ENCODE measurements around the gene TAS2R3.

Gene TAS2R3, protein sequence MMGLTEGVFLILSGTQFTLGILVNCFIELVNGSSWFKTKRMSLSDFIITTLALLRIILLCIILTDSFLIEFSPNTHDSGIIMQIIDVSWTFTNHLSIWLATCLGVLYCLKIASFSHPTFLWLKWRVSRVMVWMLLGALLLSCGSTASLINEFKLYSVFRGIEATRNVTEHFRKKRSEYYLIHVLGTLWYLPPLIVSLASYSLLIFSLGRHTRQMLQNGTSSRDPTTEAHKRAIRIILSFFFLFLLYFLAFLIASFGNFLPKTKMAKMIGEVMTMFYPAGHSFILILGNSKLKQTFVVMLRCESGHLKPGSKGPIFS

DNA sequence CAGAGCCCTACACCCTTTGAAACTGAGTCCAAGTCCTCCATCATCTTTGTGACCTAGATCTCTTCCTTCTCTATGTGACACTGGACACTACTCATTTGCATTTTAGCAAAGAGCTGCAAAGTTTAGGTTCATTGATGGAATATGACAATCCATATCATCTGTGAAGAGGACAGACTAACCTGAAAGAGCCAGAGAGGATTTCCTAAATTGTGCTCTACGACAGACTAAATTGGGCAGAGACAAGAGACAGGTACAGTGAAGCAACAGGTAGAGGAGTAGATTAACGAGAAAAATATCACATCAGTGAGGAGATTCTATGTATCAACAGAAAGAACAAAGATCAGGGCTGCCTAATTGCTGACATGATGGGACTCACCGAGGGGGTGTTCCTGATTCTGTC lies at the start of gene TAS2R3:
Gene TAS2R3 (plus strand): TSS at position 301 of the 400 bp plus-strand sequence. CDS start 62 bp downstream, at position 363.
- CTCF ChIA-PET, result no interaction called here
- H3K27ac ChIP-seq, result no peak within 1 kb of the TSS
- DNase-seq (ENCODE audit: low spot score), result no peak
- POLR2A ChIA-PET (ENCODE audit: low non-redundant PET), result no interaction called here
- TF ChIP-seq, protein P1, sequence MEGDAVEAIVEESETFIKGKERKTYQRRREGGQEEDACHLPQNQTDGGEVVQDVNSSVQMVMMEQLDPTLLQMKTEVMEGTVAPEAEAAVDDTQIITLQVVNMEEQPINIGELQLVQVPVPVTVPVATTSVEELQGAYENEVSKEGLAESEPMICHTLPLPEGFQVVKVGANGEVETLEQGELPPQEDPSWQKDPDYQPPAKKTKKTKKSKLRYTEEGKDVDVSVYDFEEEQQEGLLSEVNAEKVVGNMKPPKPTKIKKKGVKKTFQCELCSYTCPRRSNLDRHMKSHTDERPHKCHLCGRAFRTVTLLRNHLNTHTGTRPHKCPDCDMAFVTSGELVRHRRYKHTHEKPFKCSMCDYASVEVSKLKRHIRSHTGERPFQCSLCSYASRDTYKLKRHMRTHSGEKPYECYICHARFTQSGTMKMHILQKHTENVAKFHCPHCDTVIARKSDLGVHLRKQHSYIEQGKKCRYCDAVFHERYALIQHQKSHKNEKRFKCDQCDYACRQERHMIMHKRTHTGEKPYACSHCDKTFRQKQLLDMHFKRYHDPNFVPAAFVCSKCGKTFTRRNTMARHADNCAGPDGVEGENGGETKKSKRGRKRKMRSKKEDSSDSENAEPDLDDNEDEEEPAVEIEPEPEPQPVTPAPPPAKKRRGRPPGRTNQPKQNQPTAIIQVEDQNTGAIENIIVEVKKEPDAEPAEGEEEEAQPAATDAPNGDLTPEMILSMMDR (conservative IDR thresholded peaks at IDR 0.05; ENCODE audit: low read depth), result no peak

DNA sequence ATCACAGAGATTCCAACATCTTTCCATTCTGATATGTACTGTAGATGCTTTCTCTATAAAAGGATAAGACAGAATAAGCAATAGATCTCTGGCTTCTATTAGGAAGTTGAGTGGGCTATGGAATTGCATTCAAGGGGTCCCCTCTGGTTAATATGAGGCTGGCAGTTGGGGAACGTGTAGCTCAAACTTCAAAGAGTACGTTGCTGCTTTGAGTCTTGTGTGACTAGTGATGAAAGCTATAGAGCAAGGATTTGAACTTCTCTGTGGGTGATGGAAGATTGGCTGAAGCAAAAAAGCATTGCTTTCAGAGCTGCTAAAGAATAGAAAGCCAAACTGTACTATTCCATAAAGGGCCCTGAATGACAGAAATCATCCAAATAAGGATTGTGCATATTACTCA lies 49.3 kb upstream of the TAS2R3 start:
- ChIA-PET POLR2A (ENCODE audit: low non-redundant PET) (no interaction called here), CTCF (no interaction called here)

DNA sequence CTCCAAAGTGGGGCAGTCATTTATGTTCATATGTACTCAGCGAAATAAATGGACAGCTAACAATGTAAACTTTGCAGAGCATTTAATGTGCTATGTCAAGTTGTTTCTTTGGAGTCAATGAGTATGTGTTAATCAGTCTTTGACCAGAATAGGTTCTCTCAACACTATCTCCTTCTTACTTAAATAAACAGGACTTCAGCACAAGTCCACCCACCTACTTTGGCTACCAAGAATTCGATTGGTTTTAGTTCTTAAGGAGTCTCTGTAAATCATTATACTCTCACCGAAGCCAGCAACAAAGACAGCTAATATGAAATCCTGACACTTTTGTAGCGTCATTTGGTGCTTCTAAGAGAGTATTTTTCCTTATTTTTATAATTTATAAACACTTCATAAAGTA lies 48.9 kb upstream of the TAS2R3 start:
- no peak overlapping the region for H3K27ac ChIP-seq
- POLR2A ChIA-PET (ENCODE audit: low non-redundant PET), result no interaction called here
- no peak for DNase-seq (ENCODE audit: low spot score)
- CTCF ChIA-PET, result no interaction called here
- TF ChIP-seq, protein P1 (conservative IDR thresholded peaks at IDR 0.05; ENCODE audit: low read depth), result no peak

More for the DNA sequence above, 49.3 kb upstream of the TAS2R3 start:
- H3K27ac ChIP-seq, result no peak overlapping the region
- TF ChIP-seq, protein P1 (conservative IDR thresholded peaks at IDR 0.05; ENCODE audit: low read depth), result no peak
- no peak for DNase-seq (ENCODE audit: low spot score)

DNA sequence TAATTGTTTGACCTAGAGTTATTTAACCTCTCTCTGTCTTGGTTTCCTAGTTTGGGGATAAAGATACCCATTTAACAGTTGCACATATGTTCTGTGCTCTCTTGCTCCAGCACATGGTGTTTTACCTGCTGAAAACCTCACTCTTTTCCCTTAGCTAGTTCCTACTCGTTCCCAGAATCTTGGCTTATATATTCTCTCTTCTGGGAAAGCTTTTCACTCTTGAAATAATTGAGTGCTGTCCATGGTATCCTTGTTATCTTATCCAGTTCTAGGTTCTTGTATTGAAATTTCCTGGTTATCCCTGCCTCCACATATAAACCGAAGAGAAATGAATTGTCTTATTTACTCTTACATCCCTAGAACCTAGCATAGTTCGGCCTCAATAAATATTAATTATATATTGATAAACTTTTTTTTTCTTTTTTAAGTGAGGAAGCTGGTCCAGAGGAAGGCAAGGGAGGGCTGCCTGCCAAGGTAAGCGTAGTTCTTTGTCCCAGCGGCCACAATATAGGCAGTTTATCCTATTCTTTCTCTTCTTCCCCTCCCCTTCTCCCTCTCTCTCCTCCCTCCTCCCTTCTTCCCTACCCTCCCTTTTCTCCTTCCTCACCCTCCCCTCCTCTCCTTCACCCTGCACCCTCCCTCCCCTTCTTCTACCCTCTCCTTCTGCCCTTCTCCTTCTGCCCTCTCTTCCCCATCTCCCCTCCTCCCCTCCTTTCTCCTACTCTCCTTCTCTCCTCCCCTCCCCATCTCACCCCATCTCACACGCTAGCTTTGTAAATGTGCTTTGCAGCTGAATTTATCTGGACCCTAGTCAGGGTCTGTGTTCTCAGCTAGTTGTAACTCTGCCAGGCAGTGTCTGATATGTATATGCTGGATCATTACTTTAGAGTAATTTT lies 47.9 kb upstream of the TAS2R3 start:
- TF ChIP-seq, protein P1 (conservative IDR thresholded peaks at IDR 0.05; ENCODE audit: low read depth), result no peak
- ChIA-PET POLR2A (ENCODE audit: low non-redundant PET) (no interaction called here), CTCF (no interaction called here)
- H3K27ac ChIP-seq, result no peak overlapping the region
- DNase-seq (ENCODE audit: low spot score), result no peak

DNA sequence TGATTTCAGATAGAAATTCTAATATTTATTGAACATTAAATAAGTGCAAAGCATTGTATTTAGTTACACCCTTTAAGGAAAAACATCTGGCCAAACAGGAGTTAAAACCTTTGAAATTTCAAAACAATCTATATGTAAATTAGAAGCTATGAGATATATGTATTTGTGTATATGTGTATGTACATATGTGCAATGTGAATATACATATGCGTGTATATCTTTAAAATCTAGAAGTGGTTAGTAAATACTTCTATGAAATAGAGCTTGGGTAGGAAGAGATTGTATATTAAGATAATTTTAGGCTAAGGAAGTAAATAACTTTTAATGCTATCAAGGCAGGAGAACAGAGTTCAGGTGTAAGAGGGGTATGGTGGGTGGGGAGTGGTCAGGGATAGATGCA lies 46.4 kb upstream of the TAS2R3 start:
- TF ChIP-seq, protein P1 (conservative IDR thresholded peaks at IDR 0.05; ENCODE audit: low read depth), result no peak
- ChIA-PET POLR2A (ENCODE audit: low non-redundant PET) (no interaction called here), CTCF (no interaction called here)
- DNase-seq (ENCODE audit: low spot score), result no peak
- H3K27ac ChIP-seq, result no peak overlapping the region

DNA sequence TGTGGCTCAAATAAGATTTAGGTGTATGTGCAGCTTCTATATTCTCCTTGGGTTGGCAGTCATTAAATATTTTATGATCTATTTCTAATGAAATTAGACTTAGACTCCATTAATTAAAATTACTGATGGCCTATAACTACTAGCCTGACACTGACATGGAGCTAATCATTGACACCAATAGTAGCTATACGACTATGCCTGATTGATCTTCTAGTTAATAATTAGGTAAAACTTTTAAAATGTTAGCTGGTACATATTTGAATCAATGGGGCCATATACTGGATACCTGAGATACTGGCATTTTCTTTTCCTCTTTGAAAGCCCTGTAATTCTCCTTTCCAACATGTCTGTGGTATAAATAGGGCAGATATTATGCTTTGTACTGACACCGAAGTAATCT lies 41.4 kb upstream of the TAS2R3 start:
- ChIA-PET POLR2A (ENCODE audit: low non-redundant PET) (no interaction called here), CTCF (interaction anchor here (0.7 kb wide), 1 partner anchor 1511 kb away, joined by 3 read pairs; no protein-coding TSS in a partner anchor)
- DNase-seq (ENCODE audit: low spot score), result no peak
- TF ChIP-seq, protein P1 (conservative IDR thresholded peaks at IDR 0.05; ENCODE audit: low read depth), result no peak
- no peak overlapping the region for H3K27ac ChIP-seq
